8988T (cell line): ENCODE results near the gene TP53TG3E.
"Not testable (repeated sequence)": the region's sequence is repeated elsewhere in the genome, so short reads cannot be mapped to it uniquely, and the experiment has no call there.

Experiments
- DNase-seq: peaks from one replicate; pipeline ENCODE4 v3.0.0; 2011

Gene TP53TG3E, protein sequence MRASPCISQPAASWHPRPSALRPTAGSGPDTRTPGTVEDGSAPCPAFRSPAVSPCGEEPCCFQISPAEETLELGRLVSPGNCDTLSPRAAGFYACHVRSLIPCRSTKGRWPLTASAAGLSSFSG

GRCh38 chr16:33304006-33304405 lies at the start of gene TP53TG3E:
Gene TP53TG3E (plus strand): TSS chr16:33304306. CDS start chr16:33304374, 68 bp downstream.
- not testable (repeated sequence) for DNase-seq

DNA sequence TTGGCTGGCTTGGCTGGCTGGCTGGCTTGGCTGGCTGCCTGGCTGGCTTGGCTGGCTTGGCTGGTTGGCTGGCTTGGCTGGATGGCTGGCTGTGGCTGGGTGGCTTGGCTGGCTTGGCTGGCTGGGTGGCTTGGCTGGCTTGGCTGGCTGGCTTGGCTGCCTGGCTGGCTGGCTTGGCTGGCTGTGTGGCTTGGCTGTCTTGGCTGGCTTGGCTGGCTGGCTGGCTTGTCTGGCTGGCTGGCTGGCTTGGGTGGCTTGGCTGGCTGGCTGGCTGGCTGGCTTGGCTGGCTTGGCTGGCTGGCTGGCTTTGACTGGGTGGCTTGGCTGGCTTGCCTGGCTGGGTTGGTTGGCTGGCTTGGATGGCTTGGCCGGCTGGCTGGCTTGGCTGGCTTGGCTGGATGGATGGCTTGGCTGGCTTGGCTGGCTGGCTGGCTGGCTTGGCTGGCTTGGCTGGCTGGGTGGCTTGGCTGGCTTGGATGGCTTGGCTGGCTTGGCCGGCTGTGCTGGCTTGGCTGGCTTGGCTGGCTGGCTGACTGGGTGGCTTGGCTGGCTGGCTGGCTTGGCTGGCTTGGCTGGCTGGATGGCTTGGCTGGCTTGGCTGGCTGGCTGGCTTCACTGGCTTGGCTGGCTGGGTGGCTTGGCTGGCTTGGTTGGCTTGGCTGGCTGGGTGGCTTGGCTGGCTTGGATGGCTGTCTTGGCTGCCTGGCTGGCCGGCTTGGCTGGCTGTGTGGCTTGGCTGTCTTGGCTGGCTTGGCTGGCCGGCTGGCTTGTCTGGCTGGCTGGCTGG lies 32.3 kb downstream of the TP53TG3E start:
- not testable (repeated sequence) for DNase-seq

DNA sequence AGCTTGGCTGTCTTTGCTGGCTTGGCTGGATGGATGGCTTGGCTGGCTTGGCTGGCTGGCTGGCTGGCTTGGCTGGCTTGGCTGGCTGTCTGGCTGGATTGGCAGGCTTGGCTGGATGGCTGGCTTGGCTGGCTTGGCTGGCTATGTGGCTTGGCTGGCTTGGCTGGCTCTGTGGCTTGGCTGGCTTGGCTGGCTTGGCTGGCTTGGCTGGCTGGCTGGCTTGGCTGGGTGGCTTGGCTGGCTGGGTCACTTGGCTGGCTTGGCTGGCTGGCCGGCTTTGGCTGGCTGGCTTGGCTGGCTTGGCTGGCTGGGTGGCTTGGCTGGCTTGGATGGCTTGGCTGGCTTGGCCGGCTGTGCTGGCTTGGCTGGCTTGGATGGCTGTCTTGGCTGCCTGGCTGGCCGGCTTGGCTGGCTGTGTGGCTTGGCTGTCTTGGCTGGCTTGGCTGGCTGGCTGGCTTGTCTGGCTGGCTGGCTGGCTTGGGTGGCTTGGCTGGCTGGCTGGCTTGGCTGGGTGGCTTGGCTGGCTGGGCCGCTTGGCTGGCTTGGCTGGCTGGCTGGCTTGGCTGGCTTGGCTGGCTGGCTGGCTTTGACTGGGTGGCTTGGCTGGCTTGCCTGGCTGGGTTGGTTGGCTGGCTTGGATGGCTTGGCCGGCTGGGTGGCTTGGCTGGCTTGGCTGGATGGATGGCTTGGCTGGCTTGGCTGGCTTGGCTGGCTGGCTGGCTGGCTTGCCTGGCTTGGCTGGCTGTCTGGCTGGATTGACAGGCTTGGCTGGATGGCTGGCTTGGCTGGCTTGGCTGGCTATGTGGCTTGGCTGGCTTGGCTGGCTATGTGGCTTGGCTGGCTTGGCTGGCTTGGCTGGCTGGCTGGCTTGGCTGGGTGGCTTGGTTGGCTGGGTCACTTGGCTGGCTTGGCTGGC lies 33.8 kb downstream of the TP53TG3E start:
- not testable (repeated sequence) for DNase-seq

DNA sequence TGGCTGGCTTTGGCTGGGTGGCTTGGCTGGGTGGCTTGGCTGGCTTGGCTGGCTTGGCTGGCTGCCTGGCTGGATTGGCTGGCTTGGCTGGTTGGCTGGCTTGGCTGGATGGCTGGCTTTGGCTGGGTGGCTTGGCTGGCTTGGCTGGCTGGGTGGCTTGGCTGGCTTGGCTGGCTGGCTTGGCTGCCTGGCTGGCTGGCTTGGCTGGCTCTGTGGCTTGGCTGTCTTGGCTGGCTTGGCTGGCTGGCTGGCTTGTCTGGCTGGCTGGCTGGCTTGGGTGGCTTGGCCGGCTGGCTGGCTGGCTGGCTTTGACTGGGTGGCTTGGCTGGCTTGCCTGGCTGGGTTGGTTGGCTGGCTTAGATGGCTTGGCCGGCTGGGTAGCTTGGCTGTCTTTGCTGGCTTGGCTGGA lies 34.4 kb downstream of the TP53TG3E start:
- not testable (repeated sequence) for DNase-seq

GRCh38 chr16:33339093-33340061 lies 35.3 kb downstream of the TP53TG3E start:
- not testable (repeated sequence) for DNase-seq
